ENCODE data around the gene OR8B2. TPM values are rescaled to one million over a fixed set of nuclear protein-coding genes. Genes with fewer than 3 reads are reported as not detected.
"Not testable (repeated sequence)": the region's sequence is repeated elsewhere in the genome, so short reads cannot be mapped to it uniquely, and the experiment has no call there.

The OR8B2 gene
- total and polyA plus RNA-seq, 4 donors = not detected

GRCh38 chr11:124398924-124399323 is 14.6 kb upstream of the OR8B2 start, which contains the start of gene OR8B3:
Gene OR8B3, minus strand, starts transcription at chr11:124399024. Its CDS starts 1,673 bp downstream, at chr11:124397351.
- H3K4me1 ChIP-seq (ENCODE audit: control insufficient read depth, insufficient read depth, low read length) = no peaks in the 10 kb centered on the region
- no peak within 1 kb of the TSS for H3K4me3 ChIP-seq (ENCODE audit: low read depth, low read length)
- DNase-seq (ENCODE audit: low read depth in 4 of 6, low spot score in 6 of 6) = no peak
- H3K36me3 ChIP-seq (ENCODE audit: control insufficient read depth, insufficient read depth, low read length) = no peaks in the 10 kb centered on the region
- no peaks in the 10 kb centered on the region for H3K27me3 ChIP-seq (ENCODE audit: control insufficient read depth, insufficient read depth, low read length)
- H3K9me3 ChIP-seq (ENCODE audit: control insufficient read depth, insufficient read depth, low read length) = no peaks in the 10 kb centered on the region
- H3K27ac ChIP-seq (ENCODE audit: low read depth, low read length) = no peak within 1 kb of the TSS

- H3K9me3 ChIP-seq (ENCODE audit: control insufficient read depth, insufficient read depth, low read length); H3K4me1 ChIP-seq (ENCODE audit: control insufficient read depth, insufficient read depth, low read length); H3K27me3 ChIP-seq (ENCODE audit: control insufficient read depth, insufficient read depth, low read length); H3K36me3 ChIP-seq (ENCODE audit: control insufficient read depth, insufficient read depth, low read length); H3K4me3 ChIP-seq (ENCODE audit: low read depth, low read length); H3K27ac ChIP-seq (ENCODE audit: low read depth, low read length); DNase-seq (ENCODE audit: low read depth in 4 of 6, low spot score in 6 of 6): not testable (repeated sequence)
- WGBS (ENCODE audit: insufficient coverage) = no CpG with 5 or more reads among the region's 4 CpGs
Measured at GRCh38 chr11:124396847-124397246, 12.5 kb upstream of the OR8B2 start.

GRCh38 chr11:124394408-124394807 is 10.1 kb upstream of the OR8B2 start:
- Histone ChIP-seq H3K36me3 (ENCODE audit: control insufficient read depth, insufficient read depth, low read length) (no peaks in the 10 kb centered on the region), H3K9me3 (ENCODE audit: control insufficient read depth, insufficient read depth, low read length) (no peaks in the 10 kb centered on the region), H3K27ac (ENCODE audit: low read depth, low read length) (no peak overlapping the region), H3K4me1 (ENCODE audit: control insufficient read depth, insufficient read depth, low read length) (no peaks in the 10 kb centered on the region), H3K4me3 (ENCODE audit: low read depth, low read length) (no peak overlapping the region), H3K27me3 (ENCODE audit: control insufficient read depth, insufficient read depth, low read length) (no peaks in the 10 kb centered on the region)
- no CpG with 5 or more reads among the region's 3 CpGs for WGBS (ENCODE audit: insufficient coverage)
- DNase-seq (ENCODE audit: low read depth in 4 of 6, low spot score in 6 of 6) = no peak

- H3K27ac ChIP-seq (ENCODE audit: low read depth, low read length); H3K9me3 ChIP-seq (ENCODE audit: control insufficient read depth, insufficient read depth, low read length); H3K36me3 ChIP-seq (ENCODE audit: control insufficient read depth, insufficient read depth, low read length); H3K4me1 ChIP-seq (ENCODE audit: control insufficient read depth, insufficient read depth, low read length); DNase-seq (ENCODE audit: low read depth in 4 of 6, low spot score in 6 of 6); H3K27me3 ChIP-seq (ENCODE audit: control insufficient read depth, insufficient read depth, low read length); H3K4me3 ChIP-seq (ENCODE audit: low read depth, low read length): not testable (repeated sequence)
- no CpG with 5 or more reads among the region's 6 CpGs for WGBS (ENCODE audit: insufficient coverage)
Measured at GRCh38 chr11:124382857-124383256, 1.4 kb downstream of the OR8B2 start.

GRCh38 chr11:124380585-124380984 is 3.7 kb downstream of the OR8B2 start:
- no peak for DNase-seq (ENCODE audit: low read depth in 4 of 6, low spot score in 6 of 6)
- H3K4me1 ChIP-seq (ENCODE audit: control insufficient read depth, insufficient read depth, low read length) = no peaks in the 10 kb centered on the region
- no peaks in the 10 kb centered on the region for H3K9me3 ChIP-seq (ENCODE audit: control insufficient read depth, insufficient read depth, low read length)
- H3K4me3 ChIP-seq (ENCODE audit: low read depth, low read length) = no peak overlapping the region
- WGBS (ENCODE audit: insufficient coverage) = 100% methylated on average over 2 of the region's 2 CpGs
- H3K27me3 ChIP-seq (ENCODE audit: control insufficient read depth, insufficient read depth, low read length) = no peaks in the 10 kb centered on the region
- H3K36me3 ChIP-seq (ENCODE audit: control insufficient read depth, insufficient read depth, low read length) = no peaks in the 10 kb centered on the region
- no peak overlapping the region for H3K27ac ChIP-seq (ENCODE audit: low read depth, low read length)

GRCh38 chr11:124376280-124376679 is 8.0 kb downstream of the OR8B2 start:
- no peaks in the 10 kb centered on the region for H3K36me3 ChIP-seq (ENCODE audit: control insufficient read depth, insufficient read depth, low read length)
- H3K9me3 ChIP-seq (ENCODE audit: control insufficient read depth, insufficient read depth, low read length) = no peaks in the 10 kb centered on the region
- no peaks in the 10 kb centered on the region for H3K4me1 ChIP-seq (ENCODE audit: control insufficient read depth, insufficient read depth, low read length)
- no peak overlapping the region for H3K4me3 ChIP-seq (ENCODE audit: low read depth, low read length)
- WGBS (ENCODE audit: insufficient coverage) = 50% methylated on average over 2 of the region's 3 CpGs
- DNase-seq (ENCODE audit: low read depth in 4 of 6, low spot score in 6 of 6) = no peak
- H3K27me3 ChIP-seq (ENCODE audit: control insufficient read depth, insufficient read depth, low read length) = no peaks in the 10 kb centered on the region
- H3K27ac ChIP-seq (ENCODE audit: low read depth, low read length) = no peak overlapping the region

- Histone ChIP-seq H3K9me3 (ENCODE audit: control insufficient read depth, insufficient read depth, low read length) (no peaks in the 10 kb centered on the region), H3K36me3 (ENCODE audit: control insufficient read depth, insufficient read depth, low read length) (no peaks in the 10 kb centered on the region), H3K27me3 (ENCODE audit: control insufficient read depth, insufficient read depth, low read length) (no peaks in the 10 kb centered on the region), H3K27ac (ENCODE audit: low read depth, low read length) (no peak overlapping the region), H3K4me1 (ENCODE audit: control insufficient read depth, insufficient read depth, low read length) (no peaks in the 10 kb centered on the region), H3K4me3 (ENCODE audit: low read depth, low read length) (no peak overlapping the region)
- no CpG with 5 or more reads among the region's 2 CpGs for WGBS (ENCODE audit: insufficient coverage)
- DNase-seq (ENCODE audit: low read depth in 4 of 6, low spot score in 6 of 6) = no peak
Measured at GRCh38 chr11:124359566-124359965, 24.7 kb downstream of the OR8B2 start.

- Histone ChIP-seq H3K4me1 (ENCODE audit: control insufficient read depth, insufficient read depth, low read length) (no peaks in the 10 kb centered on the region), H3K4me3 (ENCODE audit: low read depth, low read length) (no peak overlapping the region), H3K27ac (ENCODE audit: low read depth, low read length) (no peak overlapping the region), H3K9me3 (ENCODE audit: control insufficient read depth, insufficient read depth, low read length) (no peaks in the 10 kb centered on the region), H3K27me3 (ENCODE audit: control insufficient read depth, insufficient read depth, low read length) (no peaks in the 10 kb centered on the region), H3K36me3 (ENCODE audit: control insufficient read depth, insufficient read depth, low read length) (no peaks in the 10 kb centered on the region)
- WGBS (ENCODE audit: insufficient coverage) = 83% methylated on average over 1 of the region's 3 CpGs
- no peak for DNase-seq (ENCODE audit: low read depth in 4 of 6, low spot score in 6 of 6)
Measured at GRCh38 chr11:124346311-124346955, 37.9 kb downstream of the OR8B2 start.

- H3K4me1 ChIP-seq (ENCODE audit: control insufficient read depth, insufficient read depth, low read length) = no peaks in the 10 kb centered on the region
- H3K4me3 ChIP-seq (ENCODE audit: low read depth, low read length) = no peak overlapping the region
- H3K9me3 ChIP-seq (ENCODE audit: control insufficient read depth, insufficient read depth, low read length) = no peaks in the 10 kb centered on the region
- no CpG with 5 or more reads among the region's 5 CpGs for WGBS (ENCODE audit: insufficient coverage)
- no peak overlapping the region for H3K27ac ChIP-seq (ENCODE audit: low read depth, low read length)
- H3K36me3 ChIP-seq (ENCODE audit: control insufficient read depth, insufficient read depth, low read length) = no peaks in the 10 kb centered on the region
- DNase-seq (ENCODE audit: low read depth in 4 of 6, low spot score in 6 of 6) = no peak
- H3K27me3 ChIP-seq (ENCODE audit: control insufficient read depth, insufficient read depth, low read length) = no peaks in the 10 kb centered on the region
Measured at GRCh38 chr11:124344346-124344745, 40.0 kb downstream of the OR8B2 start.

- no peaks in the 10 kb centered on the region for H3K4me1 ChIP-seq (ENCODE audit: control insufficient read depth, insufficient read depth, low read length)
- no peaks in the 10 kb centered on the region for H3K9me3 ChIP-seq (ENCODE audit: control insufficient read depth, insufficient read depth, low read length)
- WGBS (ENCODE audit: insufficient coverage) = 92% methylated on average over 2 of the region's 2 CpGs
- H3K27ac ChIP-seq (ENCODE audit: low read depth, low read length) = no peak overlapping the region
- DNase-seq (ENCODE audit: low read depth in 4 of 6, low spot score in 6 of 6) = no peak
- H3K27me3 ChIP-seq (ENCODE audit: control insufficient read depth, insufficient read depth, low read length) = no peaks in the 10 kb centered on the region
- H3K36me3 ChIP-seq (ENCODE audit: control insufficient read depth, insufficient read depth, low read length) = no peaks in the 10 kb centered on the region
- no peak overlapping the region for H3K4me3 ChIP-seq (ENCODE audit: low read depth, low read length)
Measured at GRCh38 chr11:124340142-124340447, 44.2 kb downstream of the OR8B2 start.

Measured in spinal cord (tissue), 10 donors.